Superior temporal gyrus (tissue), 1 donor: ENCODE data around the gene PAX9.

Experiments
- DNase-seq: peaks from one replicate; pipeline ENCODE4 v3.0.0-alpha.2; 2016; ENCODE audit errors: extremely low spot score

Gene PAX9

GRCh38 chr14:36655963-36656686 lies 5.5 kb upstream of the PAX9 start:
- no peak for DNase-seq

- DNase-seq, result no peak
Measured at GRCh38 chr14:36656687-36657398, 4.8 kb upstream of the PAX9 start.

- no peak for DNase-seq
Measured at GRCh38 chr14:36657399-36658122, 4.1 kb upstream of the PAX9 start.

- DNase-seq, result no peak
Measured at GRCh38 chr14:36658123-36659009, 3.3 kb upstream of the PAX9 start.

GRCh38 chr14:36659010-36659821 lies 2.4 kb upstream of the PAX9 start:
- DNase-seq, result no peak

GRCh38 chr14:36659822-36660735 lies 1.6 kb upstream of the PAX9 start:
- no peak for DNase-seq

GRCh38 chr14:36660736-36661505 lies 739 bp upstream of the PAX9 start:
- DNase-seq, result no peak

GRCh38 chr14:36662258-36662542 lies 540 bp downstream of the PAX9 start:
- DNase-seq, result no peak

- DNase-seq, result no peak
Measured at GRCh38 chr14:36662543-36663403, 1.1 kb downstream of the PAX9 start.

GRCh38 chr14:36663404-36664321 lies 2.0 kb downstream of the PAX9 start:
- no peak for DNase-seq

- DNase-seq, result no peak
Measured at GRCh38 chr14:36664322-36665193, 2.9 kb downstream of the PAX9 start.

GRCh38 chr14:36665887-36666415 lies 4.3 kb downstream of the PAX9 start:
- DNase-seq, result no peak

GRCh38 chr14:36666416-36667206 lies 5.0 kb downstream of the PAX9 start:
- DNase-seq, result no peak

GRCh38 chr14:36667679-36668078 lies 6.0 kb downstream of the PAX9 start:
- DNase-seq, result no peak

- no peak for DNase-seq
Measured at GRCh38 chr14:36671149-36671548, 9.5 kb downstream of the PAX9 start.
